ENCODE data around the gene UGT1A1. TPM values are rescaled to one million over a fixed set of nuclear protein-coding genes. Genes with fewer than 3 reads are reported as not detected.

UGT1A1 gene
- total and polyA plus RNA-seq, 2 donors (not counting 3 experiments of a cell fraction or from before 2014, with no cell fraction given), result not detected

DNA sequence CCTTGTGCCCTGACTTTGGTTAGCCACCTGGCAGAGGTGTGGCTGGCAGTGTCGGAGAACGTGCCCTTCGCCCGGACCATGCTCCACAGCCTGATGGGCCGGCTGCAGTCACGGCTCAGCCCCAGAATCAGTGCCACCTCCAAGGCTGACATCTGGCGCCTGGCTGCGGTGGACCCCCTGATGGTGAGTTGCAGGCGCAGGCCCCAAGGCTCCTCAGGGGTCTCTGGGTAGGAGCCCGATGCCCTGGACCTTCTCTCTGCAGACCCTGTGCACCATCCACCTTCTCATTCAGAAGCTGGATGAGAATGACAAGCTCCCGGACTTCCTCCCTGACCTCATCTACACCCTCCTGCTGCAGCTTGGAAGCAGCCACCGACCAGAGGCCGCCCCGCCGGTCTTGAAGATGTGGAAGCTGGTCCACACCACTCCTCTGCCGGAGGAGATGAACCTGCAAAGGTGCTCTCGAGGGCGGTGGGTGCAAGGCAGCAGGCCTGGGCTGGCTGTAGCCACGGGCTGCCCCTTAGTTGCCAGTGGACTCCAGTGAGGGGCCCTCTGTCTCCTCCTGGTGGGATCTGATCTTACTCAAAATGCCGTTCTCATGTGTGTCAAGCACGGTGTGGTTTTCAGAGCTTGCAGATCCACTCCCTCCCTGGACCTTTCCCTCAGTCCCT lies 62.2 kb downstream of the UGT1A1 start:
- TF ChIP-seq, protein P1, sequence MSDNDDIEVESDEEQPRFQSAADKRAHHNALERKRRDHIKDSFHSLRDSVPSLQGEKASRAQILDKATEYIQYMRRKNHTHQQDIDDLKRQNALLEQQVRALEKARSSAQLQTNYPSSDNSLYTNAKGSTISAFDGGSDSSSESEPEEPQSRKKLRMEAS (IDR thresholded peaks at IDR 0.05; ENCODE audit: insufficient read depth, insufficient read length), result no peak
- TF ChIP-seq EZH2 (IDR thresholded peaks at IDR 0.05; ENCODE audit: borderline replicate concordance, low read depth, low read length, severe bottlenecking), result no peak
- TF ChIP-seq MYC (IDR thresholded peaks at IDR 0.05; ENCODE audit: low read depth, low read length), result no peak
- TF ChIP-seq POLR2AphosphoS5 (IDR thresholded peaks at IDR 0.05; ENCODE audit: insufficient read depth, low read depth, low read length), result no peak
- TF ChIP-seq GATA2 (IDR thresholded peaks at IDR 0.05; ENCODE audit: insufficient read depth, insufficient read length, low read depth, low read length), result no peak
- no peak for TF ChIP-seq FOS (IDR thresholded peaks at IDR 0.05; ENCODE audit: borderline replicate concordance, insufficient read depth, low read length)
- TF ChIP-seq JUN (IDR thresholded peaks at IDR 0.05; ENCODE audit: borderline replicate concordance, insufficient read depth, insufficient read length, low read depth), result no peak
- no peak for TF ChIP-seq POLR2A (IDR thresholded peaks at IDR 0.05; ENCODE audit: low read depth, low read length)
- TF ChIP-seq, protein P2, sequence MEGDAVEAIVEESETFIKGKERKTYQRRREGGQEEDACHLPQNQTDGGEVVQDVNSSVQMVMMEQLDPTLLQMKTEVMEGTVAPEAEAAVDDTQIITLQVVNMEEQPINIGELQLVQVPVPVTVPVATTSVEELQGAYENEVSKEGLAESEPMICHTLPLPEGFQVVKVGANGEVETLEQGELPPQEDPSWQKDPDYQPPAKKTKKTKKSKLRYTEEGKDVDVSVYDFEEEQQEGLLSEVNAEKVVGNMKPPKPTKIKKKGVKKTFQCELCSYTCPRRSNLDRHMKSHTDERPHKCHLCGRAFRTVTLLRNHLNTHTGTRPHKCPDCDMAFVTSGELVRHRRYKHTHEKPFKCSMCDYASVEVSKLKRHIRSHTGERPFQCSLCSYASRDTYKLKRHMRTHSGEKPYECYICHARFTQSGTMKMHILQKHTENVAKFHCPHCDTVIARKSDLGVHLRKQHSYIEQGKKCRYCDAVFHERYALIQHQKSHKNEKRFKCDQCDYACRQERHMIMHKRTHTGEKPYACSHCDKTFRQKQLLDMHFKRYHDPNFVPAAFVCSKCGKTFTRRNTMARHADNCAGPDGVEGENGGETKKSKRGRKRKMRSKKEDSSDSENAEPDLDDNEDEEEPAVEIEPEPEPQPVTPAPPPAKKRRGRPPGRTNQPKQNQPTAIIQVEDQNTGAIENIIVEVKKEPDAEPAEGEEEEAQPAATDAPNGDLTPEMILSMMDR (IDR thresholded peaks at IDR 0.05; ENCODE audit: extremely low read depth in 1 of 2, insufficient read depth in 1 of 2, low read depth in 1 of 2, low read length in 2 of 2), result no peak
- dilution Hi-C loops (cut with MboI; ENCODE audit: extremely low pct_ligation_motif_present, low sequenced_read_pairs) (no loop called here), intact Hi-C loops (cut with micrococcal nuclease) (no loop called here)
- H3K36me3 ChIP-seq (ENCODE audit: control insufficient read depth in 2 of 2, extremely low read depth in 1 of 2, insufficient read depth in 2 of 2, low read length in 2 of 2), result no peaks in the 10 kb centered on the region
- no peak overlapping the region for H3K27ac ChIP-seq (ENCODE audit: insufficient read depth, low read depth, low read length)
- no peak overlapping the region for H3K4me2 ChIP-seq (ENCODE audit: insufficient read depth, low read length)
- no peaks in the 10 kb centered on the region for H3K9me3 ChIP-seq (replicated peaks; ENCODE audit: control insufficient read depth, insufficient read depth, low read length)
- H3K4me1 ChIP-seq (ENCODE audit: control insufficient read depth, extremely low read depth, insufficient read depth, low read length), result no peaks in the 10 kb centered on the region
- no peak overlapping the region for H3K9ac ChIP-seq (replicated peaks; ENCODE audit: extremely low read depth, insufficient read depth, low read length)
- no peak for DNase-seq (ENCODE audit: low read depth, low spot score)
- H4K20me1 ChIP-seq (replicated peaks; ENCODE audit: control insufficient read depth, extremely low read depth, insufficient read depth, low read length), result no peaks in the 10 kb centered on the region
- ChIA-PET POLR2A (no interaction called here), CTCF (no interaction called here)
- BruUV-seq (replicated peaks), result no TSS peak
- H3K4me3 ChIP-seq (replicated peaks in 1 of 3; ENCODE audit: insufficient read depth in 1 of 3, low read depth in 1 of 3, low read length in 3 of 3), result no peak overlapping the region
- no peak overlapping the region for H2AFZ ChIP-seq (ENCODE audit: low read depth, low read length)
- H3K79me2 ChIP-seq (ENCODE audit: control insufficient read depth, insufficient read depth, low read length), result no peaks in the 10 kb centered on the region
- no peak for FAIRE-seq
- no peaks in the 10 kb centered on the region for H3K9me1 ChIP-seq (replicated peaks; ENCODE audit: control insufficient read depth, extremely low read depth, insufficient read depth, low read length)
- H3K27me3 ChIP-seq (ENCODE audit: control insufficient read depth in 2 of 2, insufficient read depth in 2 of 2, low read length in 2 of 2), result no peaks in the 10 kb centered on the region

Other genes with a start within 250 kb of the UGT1A1 start
- 32.5 and 36.5 TPM in 2 replicates for gene USP40, start 193.5 kb upstream of the UGT1A1 start, total RNA-seq
- gene USP40, start 193.5 kb upstream of the UGT1A1 start, polyA plus RNA-seq, result 32.2 and 36.1 TPM in 2 replicates
- gene UGT1A8, start 142.6 kb upstream of the UGT1A1 start, total RNA-seq, result not detected in 2 replicates
- not detected in 2 replicates for gene UGT1A8, start 142.6 kb upstream of the UGT1A1 start, polyA plus RNA-seq
- not detected in 2 replicates for gene UGT1A10, start 123.8 kb upstream of the UGT1A1 start, total RNA-seq
- gene UGT1A10, start 123.8 kb upstream of the UGT1A1 start, polyA plus RNA-seq, result not detected in 2 replicates
- not detected in 2 replicates for gene UGT1A9, start 88.4 kb upstream of the UGT1A1 start, total RNA-seq
- not detected in 2 replicates for gene UGT1A9, start 88.4 kb upstream of the UGT1A1 start, polyA plus RNA-seq
- not detected in 2 replicates for gene UGT1A7, start 78.4 kb upstream of the UGT1A1 start, total RNA-seq
- gene UGT1A7, start 78.4 kb upstream of the UGT1A1 start, polyA plus RNA-seq, result not detected in 2 replicates
- gene UGT1A6, start 67.4 kb upstream of the UGT1A1 start, total RNA-seq, result not detected in 2 replicates
- gene UGT1A6, start 67.4 kb upstream of the UGT1A1 start, polyA plus RNA-seq, result not detected in 2 replicates
- not detected in 2 replicates for gene UGT1A5, start 47.4 kb upstream of the UGT1A1 start, total RNA-seq
- gene UGT1A5, start 47.4 kb upstream of the UGT1A1 start, polyA plus RNA-seq, result not detected in 2 replicates
- gene UGT1A4, start 41.5 kb upstream of the UGT1A1 start, total RNA-seq, result not detected in 2 replicates
- not detected in 2 replicates for gene UGT1A4, start 41.5 kb upstream of the UGT1A1 start, polyA plus RNA-seq
- gene UGT1A3, start 31.2 kb upstream of the UGT1A1 start, total RNA-seq, result not detected in 2 replicates
- not detected in 2 replicates for gene UGT1A3, start 31.2 kb upstream of the UGT1A1 start, polyA plus RNA-seq
- not detected in 2 replicates for gene MROH2A, start 18.1 kb downstream of the UGT1A1 start, total RNA-seq
- not detected in 2 replicates for gene MROH2A, start 18.1 kb downstream of the UGT1A1 start, polyA plus RNA-seq
- 42.4 and 60.9 TPM in 2 replicates for gene HJURP, start 94.3 kb downstream of the UGT1A1 start, total RNA-seq
- gene HJURP, start 94.3 kb downstream of the UGT1A1 start, polyA plus RNA-seq, result 34.4 and 38.5 TPM in 2 replicates
- not detected in 2 replicates for gene TRPM8, start 157.1 kb downstream of the UGT1A1 start, total RNA-seq
- not detected in 2 replicates for gene TRPM8, start 157.1 kb downstream of the UGT1A1 start, polyA plus RNA-seq

Data from endothelial cell of umbilical vein (primary cell).